Diencephalon (tissue), 1 donor: ENCODE measurements around the gene PTPN9. TPM values are rescaled to one million over a fixed set of nuclear protein-coding genes. Genes with fewer than 3 reads are reported as not detected.

Experiments used
- small RNA-seq: library from RNA; depleted of rRNA; stranded (forward); fragments of <200 nt; gene quantifications from one replicate; pipeline ENCODE3, GENCODE V24; 2014
- total RNA-seq: library from RNA; depleted of rRNA; stranded (reverse); fragments of >200 nt; gene quantifications from one replicate; pipeline ENCODE4 v1.2.3, GENCODE V29; 2014

PTPN9 gene
- 30.0 TPM for total RNA-seq

DNA sequence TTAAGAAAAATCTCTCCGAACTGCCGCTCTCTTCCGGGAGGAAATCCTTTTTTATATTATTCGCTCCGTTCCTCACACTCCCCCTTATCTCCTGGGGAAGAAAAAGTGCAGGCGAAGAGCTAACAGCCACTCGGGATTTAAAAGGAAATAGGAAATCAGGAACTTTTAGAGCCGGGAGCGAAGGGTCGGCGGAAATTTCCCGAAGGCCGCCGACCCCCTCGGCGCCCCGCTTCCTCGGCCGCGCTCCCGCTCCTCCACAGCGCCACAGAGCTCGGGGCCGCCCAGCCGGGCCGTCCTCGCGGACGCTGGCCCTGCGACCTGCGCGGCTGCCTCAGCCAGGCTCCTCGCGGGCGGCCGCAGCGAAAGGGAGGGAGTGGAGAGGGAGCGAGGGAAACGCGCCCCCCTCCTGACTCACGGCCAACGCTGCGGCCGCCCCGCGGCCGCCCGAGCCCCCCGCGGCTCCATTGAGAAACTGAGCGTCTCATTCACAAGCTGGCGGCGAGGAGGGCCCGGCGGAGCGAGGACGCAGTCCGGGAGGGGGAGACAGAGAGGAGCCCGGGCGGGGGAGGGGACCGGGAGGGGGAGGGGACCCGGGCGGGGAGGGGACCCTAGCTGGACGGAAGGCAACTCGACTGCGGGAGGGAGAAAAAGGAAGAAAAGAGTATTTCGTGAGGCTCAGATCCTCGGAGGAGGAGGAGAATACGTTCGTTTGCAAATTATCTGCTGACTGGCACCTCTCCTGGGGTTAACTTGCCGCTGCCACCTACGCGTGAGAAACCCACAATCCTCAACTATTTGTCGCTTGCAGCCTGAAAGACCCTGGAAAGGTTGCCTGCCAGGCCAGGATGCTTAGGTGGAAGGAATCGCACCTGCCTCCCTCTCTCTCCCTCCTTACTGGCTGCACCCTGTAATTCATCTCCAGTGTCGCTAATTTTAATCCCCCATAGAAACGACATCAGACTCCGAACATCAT lies at the start of gene PTPN9:
Gene PTPN9 (minus strand): TSS at position 368 of the 973 bp plus-strand sequence. CDS start 539 bp downstream, outside the sequence.

DNA sequence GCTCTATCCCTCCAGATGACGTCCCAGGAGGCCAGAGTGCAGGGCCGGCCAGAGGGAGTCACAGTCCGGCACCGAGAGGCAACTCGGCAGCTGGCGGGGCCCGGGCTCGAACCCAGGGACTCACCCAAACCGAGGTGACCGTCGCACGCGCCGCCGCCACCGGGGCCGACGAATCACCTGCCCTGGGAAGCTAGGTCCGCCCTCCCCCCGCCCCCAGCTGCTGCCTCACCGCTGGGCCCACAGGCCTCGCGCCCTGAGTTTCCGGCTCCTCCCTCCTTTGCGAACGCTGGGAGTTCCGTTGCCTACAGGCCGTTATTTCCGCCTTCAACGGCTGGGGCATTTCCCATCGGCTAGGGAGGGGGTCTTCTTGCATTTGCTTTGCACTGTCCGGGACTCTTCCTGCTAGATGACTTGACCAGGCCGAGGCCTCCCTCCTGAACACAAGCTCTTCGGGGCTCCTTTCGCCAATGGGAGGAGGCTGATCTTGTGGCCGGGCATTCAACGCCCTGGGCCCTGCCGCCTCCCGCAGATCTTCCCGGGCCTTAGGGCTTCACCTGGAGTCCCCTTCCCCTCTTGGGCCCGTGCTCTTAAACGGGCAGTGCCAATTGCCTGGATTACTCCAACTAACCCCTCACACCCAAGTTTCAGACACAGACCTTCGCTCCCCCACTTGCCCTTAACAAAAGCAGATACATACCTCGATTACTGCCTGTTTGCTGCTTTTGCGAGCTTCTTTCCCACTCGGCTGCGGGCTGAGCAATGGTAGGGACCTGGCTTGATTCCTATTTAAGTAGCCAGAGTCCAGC lies 46.6 kb upstream of the PTPN9 start, which contains the start of gene SNUPN:
Gene SNUPN (minus strand): TSS at position 184 of the 806 bp plus-strand sequence. CDS start 4,674 bp downstream, outside the sequence.

DNA sequence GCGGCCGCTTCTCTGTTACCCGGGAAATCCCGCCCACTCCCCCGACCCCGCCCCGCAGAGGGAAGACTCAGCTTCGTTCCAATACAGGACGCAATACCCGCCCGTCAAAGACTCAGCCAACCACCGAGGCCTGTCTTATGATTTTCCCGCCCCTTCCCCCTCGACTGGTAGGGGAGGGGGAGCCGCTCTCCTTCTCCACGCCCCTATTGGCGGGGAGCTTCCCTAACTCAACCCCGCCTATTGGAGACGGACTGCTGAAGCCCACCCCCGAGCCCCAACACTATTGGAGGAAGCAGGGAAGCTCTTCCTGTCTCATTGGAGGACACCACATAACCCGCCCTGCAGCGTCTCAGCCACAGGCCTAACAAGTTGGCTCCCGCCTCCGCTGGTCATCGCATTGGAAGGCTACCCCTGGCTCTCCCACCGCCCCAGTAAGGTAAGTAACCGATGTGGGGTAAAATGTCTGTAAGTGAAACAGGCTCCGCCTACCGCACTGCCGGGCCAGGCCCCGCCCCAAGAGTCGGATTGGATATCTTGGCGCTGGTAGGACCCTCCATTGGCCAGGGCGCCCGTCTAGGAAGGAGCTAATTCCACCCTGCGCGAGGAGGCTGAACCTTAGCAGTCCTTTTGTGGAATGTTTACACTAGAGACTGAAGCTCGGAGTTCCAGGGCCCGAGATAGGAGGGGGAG lies 127.3 kb downstream of the PTPN9 start, which contains the start of gene SIN3A:
Gene SIN3A (minus strand): TSS at position 17 of the 690 bp plus-strand sequence. CDS start 21,315 bp downstream, outside the sequence.

Small RNAs within 50 kb of the gene (small RNA-seq; reads per million reads assigned to genes)
- gene AC105036.1 (not detected), gene AC105036.2 (not detected)

Other genes with a start within 250 kb of the PTPN9 start
- gene COMMD4, start 243.3 kb downstream of the PTPN9 start, total RNA-seq, result 11.8 TPM
- gene NEIL1, start 232.3 kb downstream of the PTPN9 start, total RNA-seq, result 17.1 TPM
- gene MAN2C1, start 210.7 kb downstream of the PTPN9 start, total RNA-seq, result 58.6 TPM
- gene SIN3A, start 127.6 kb downstream of the PTPN9 start, total RNA-seq, result 32.1 TPM
- gene SNUPN, start 46.4 kb upstream of the PTPN9 start, total RNA-seq, result 24.5 TPM
- 30.4 TPM for gene IMP3, start 60.9 kb upstream of the PTPN9 start, total RNA-seq
- 2.5 TPM for gene SNX33, start 68.6 kb upstream of the PTPN9 start, total RNA-seq
- 11.5 TPM for gene CSPG4, start 133.5 kb upstream of the PTPN9 start, total RNA-seq